ENCODE measurements around the gene HSD3B7. TPM values are rescaled to one million over a fixed set of nuclear protein-coding genes. Genes with fewer than 3 reads are reported as not detected.

The HSD3B7 gene
- total and polyA plus RNA-seq, 10 of the 15 experiments (the other 5 are each of a cell fraction or from before 2014, with no cell fraction given), result 0.18 to 1.8 (median 0.48) TPM; not detected in 1

DNA sequence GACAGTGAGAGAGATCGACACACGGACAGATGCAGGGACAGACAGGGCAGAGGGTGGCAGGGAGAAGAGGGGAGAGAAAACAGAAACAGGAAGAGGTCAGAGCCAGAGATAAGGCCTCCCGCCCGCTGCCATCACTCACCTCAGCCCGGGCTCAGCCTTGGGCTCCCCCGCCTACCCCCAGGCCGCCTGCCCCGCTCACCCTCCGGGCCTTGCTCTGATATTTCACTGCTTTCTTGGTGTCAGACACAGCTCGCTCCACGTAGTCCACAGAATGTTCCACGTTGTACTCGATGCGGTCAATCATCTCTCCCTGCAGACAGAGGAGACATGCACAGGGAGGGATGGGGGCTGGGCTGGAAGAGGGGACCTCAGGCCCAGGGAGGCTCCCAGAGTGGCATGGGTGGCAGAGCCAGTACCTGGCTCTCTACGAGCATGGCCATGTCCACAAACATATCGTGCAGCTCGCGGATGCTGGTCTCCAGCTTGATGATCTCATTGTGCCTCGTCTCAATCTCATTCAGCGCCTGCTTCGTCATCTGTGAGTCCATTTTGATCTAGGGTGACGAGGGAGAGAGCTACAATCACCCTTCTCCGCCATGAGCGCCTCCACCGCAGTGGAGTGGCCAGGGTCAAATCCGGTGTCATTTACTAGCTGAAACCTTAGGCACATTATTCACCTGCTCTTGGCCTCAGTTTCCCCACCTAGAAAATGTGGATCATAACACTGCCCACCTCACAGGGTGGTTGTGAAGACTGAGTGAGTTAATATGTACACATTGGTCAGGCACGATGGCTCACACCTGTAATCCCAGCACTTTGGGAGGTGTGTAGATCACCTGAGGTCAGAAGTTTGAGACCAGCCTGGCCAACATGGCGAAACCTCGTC lies 8.2 kb downstream of the HSD3B7 start:
- H3K4me3 ChIP-seq, result no peak overlapping the region
- CTCF ChIA-PET, result interaction anchor here (0.9 to 4.3 kb wide), 5 partner anchors 8 to 875 kb away, joined by 3 to 16 read pairs (median 3); partner anchors contain the start of gene HSD3B7
- RAD21 ChIA-PET (ENCODE audit: unreplicated experiment), result interaction anchor here (1.5 to 2.1 kb wide), 2 partner anchors 79 to 149 kb away, joined by 3 to 5 read pairs; no protein-coding TSS in a partner anchor
- H3K27ac ChIP-seq (ENCODE audit: control insufficient read depth, insufficient read depth), result no peak overlapping the region
- no peak overlapping the region; the same call in 1 of the 2 replicates for H2AFZ ChIP-seq (ENCODE audit: control insufficient read depth, low read depth, low read length)
- no TSS peak for BruUV-seq (replicated peaks)
- 76% methylated on average over 26 of the region's 29 CpGs for WGBS (ENCODE audit: insufficient coverage, insufficient replicate concordance, low lambda C conversion rate, missing lambda C conversion rate)
- in situ Hi-C loops (cut with MboI) (loop anchor here (5.0 to 25.0 kb wide), 2 partner anchors 444 to 874 kb away; partner anchors contain the start of genes COX6A2 and ZNF843), intact Hi-C loops (cut with micrococcal nuclease; ENCODE audit: unreplicated experiment) (loop anchor here (10.0 kb wide), 1 partner anchor 82 kb away; the partner anchor contains the start of genes ZNF646 and ZNF668)
- H3K9ac ChIP-seq (ENCODE audit: control insufficient read depth, insufficient read depth, low read length), result no peak overlapping the region; the same call in 1 of the 2 replicates
- no peaks in the 10 kb centered on the region; the same call in 1 of the 2 replicates for H3K79me2 ChIP-seq (ENCODE audit: control insufficient read depth, insufficient read depth, low read length)
- POLR2A ChIA-PET, result interaction anchor here (0.9 to 2.0 kb wide), 6 partner anchors 8 to 149 kb away, joined by 3 to 10 read pairs (median 4); partner anchors contain the start of genes HSD3B7, STX4, ZNF646 and ZNF668
- H3K27me3 ChIP-seq (replicated peaks in 1 of 2; ENCODE audit: control insufficient read depth in 2 of 2, insufficient read depth in 2 of 2, low read length in 1 of 2), result no peaks in the 10 kb centered on the region
- H3K36me3 ChIP-seq (ENCODE audit: control insufficient read depth in 2 of 2, insufficient read depth in 2 of 2, low read length in 1 of 2), result no peaks in the 10 kb centered on the region
- DNase-seq (ENCODE audit: low read depth, low spot score) (no peak), FAIRE-seq (no peak), ATAC-seq (no peak)
- no peaks in the 10 kb centered on the region for H4K20me1 ChIP-seq (ENCODE audit: control insufficient read depth, insufficient read depth)
- SMC1A ChIA-PET (ENCODE audit: uncharacterized antibody, unreplicated experiment), result interaction anchor here (0.6 to 0.8 kb wide), 2 partner anchors 39 to 462 kb away, joined by 3 to 5 read pairs; no protein-coding TSS in a partner anchor
- no peaks in the 10 kb centered on the region for H3K9me3 ChIP-seq (replicated peaks; ENCODE audit: control insufficient read depth, insufficient read depth, low read length)
- H3K4me1 ChIP-seq (ENCODE audit: control insufficient read depth, insufficient read depth, low read length), result peaks cover 17% of the 10 kb centered on the region
- H3K4me2 ChIP-seq (ENCODE audit: control insufficient read depth, insufficient read depth), result peak overlapping the region; percentile 3; the same call in 1 of the 2 replicates
- TF ChIP-seq, protein P1, sequence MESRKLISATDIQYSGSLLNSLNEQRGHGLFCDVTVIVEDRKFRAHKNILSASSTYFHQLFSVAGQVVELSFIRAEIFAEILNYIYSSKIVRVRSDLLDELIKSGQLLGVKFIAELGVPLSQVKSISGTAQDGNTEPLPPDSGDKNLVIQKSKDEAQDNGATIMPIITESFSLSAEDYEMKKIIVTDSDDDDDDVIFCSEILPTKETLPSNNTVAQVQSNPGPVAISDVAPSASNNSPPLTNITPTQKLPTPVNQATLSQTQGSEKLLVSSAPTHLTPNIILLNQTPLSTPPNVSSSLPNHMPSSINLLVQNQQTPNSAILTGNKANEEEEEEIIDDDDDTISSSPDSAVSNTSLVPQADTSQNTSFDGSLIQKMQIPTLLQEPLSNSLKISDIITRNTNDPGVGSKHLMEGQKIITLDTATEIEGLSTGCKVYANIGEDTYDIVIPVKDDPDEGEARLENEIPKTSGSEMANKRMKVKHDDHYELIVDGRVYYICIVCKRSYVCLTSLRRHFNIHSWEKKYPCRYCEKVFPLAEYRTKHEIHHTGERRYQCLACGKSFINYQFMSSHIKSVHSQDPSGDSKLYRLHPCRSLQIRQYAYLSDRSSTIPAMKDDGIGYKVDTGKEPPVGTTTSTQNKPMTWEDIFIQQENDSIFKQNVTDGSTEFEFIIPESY (IDR thresholded peaks at IDR 0.05), result 0 out of 2 replicates have a peak, but pooled peaks have one; percentile 46
- TF ChIP-seq BMI1 (IDR thresholded peaks at IDR 0.05; ENCODE audit: borderline replicate concordance), result no peak
- TF ChIP-seq, protein P2, sequence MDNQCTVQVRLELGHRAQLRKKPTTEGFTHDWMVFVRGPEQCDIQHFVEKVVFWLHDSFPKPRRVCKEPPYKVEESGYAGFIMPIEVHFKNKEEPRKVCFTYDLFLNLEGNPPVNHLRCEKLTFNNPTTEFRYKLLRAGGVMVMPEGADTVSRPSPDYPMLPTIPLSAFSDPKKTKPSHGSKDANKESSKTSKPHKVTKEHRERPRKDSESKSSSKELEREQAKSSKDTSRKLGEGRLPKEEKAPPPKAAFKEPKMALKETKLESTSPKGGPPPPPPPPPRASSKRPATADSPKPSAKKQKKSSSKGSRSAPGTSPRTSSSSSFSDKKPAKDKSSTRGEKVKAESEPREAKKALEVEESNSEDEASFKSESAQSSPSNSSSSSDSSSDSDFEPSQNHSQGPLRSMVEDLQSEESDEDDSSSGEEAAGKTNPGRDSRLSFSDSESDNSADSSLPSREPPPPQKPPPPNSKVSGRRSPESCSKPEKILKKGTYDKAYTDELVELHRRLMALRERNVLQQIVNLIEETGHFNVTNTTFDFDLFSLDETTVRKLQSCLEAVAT (IDR thresholded peaks at IDR 0.05), result peak; percentile 76
